CD4-positive, alpha-beta memory T cell (primary cell): ENCODE measurements around the gene EIF1B. TPM values are rescaled to one million over a fixed set of nuclear protein-coding genes. Genes with fewer than 3 reads are reported as not detected.

Source experiments
- CTCF ChIA-PET: fragments of 350-600 bp; sonication (Branson Sonifier 250); formaldehyde crosslinking; loops from one replicate; lab custom pipeline; 2021; ENCODE audit warnings: inconsistent platforms; ENCODE audit not compliant: partially characterized antibody; lab: Charles Lee
- POLR2A ChIA-PET: fragments of 350-600 bp; sonication (Branson Sonifier 250); formaldehyde crosslinking; loops from one replicate; lab custom pipeline; 2021; ENCODE audit not compliant: partially characterized antibody; lab: Charles Lee
- DNase-seq, 5 donors: peaks; one replicate each; pipeline versions ENCODE4 v3.0.0 to v3.0.0-alpha.2; 2020 to 2022; ENCODE audit warnings: mixed read lengths in 1 of 5
- H3K27ac ChIP-seq: one replicate; pipeline ENCODE4 v1.7.0; 2013; ENCODE audit warnings: low read depth, low read length
- H3K27me3 ChIP-seq: 2 replicates; pipeline ENCODE4 v1.7.0; 2013; ENCODE audit warnings: mild to moderate bottlenecking, low read length, moderate library complexity; ENCODE audit not compliant: insufficient read depth
- H3K36me3 ChIP-seq: 2 replicates; pipeline ENCODE4 v1.7.0; 2013; ENCODE audit warnings: mild to moderate bottlenecking, low read length, moderate library complexity; ENCODE audit not compliant: insufficient read depth
- H3K4me1 ChIP-seq: 2 replicates; pipeline ENCODE4 v1.7.0; 2013; ENCODE audit warnings: mild to moderate bottlenecking, low read length, moderate library complexity; ENCODE audit not compliant: insufficient read depth
- H3K4me3 ChIP-seq, 2 donors: one replicate each; pipeline ENCODE4 v1.7.0; 2013; ENCODE audit warnings: low read length in 2 of 2, mild to moderate bottlenecking in 1 of 2
- H3K9me3 ChIP-seq, 2 donors: one replicate each; pipeline ENCODE4 v1.7.0; 2013; ENCODE audit warnings: low read length in 2 of 2, control low read depth in 1 of 2; ENCODE audit not compliant: control insufficient read depth in 1 of 2
- H3K27ac Mint-ChIP-seq, 7 donors: one replicate each; pipeline ENCODE4 v1.8.0; 2020 to 2021; ENCODE audit warnings: mixed read lengths in 7 of 7, mild to moderate bottlenecking in 6 of 7, inconsistent platforms in 3 of 7, moderate library complexity in 3 of 7
- H3K27me3 Mint-ChIP-seq, 2 donors: one replicate each; pipeline ENCODE4 v1.8.0; 2020 to 2021; ENCODE audit warnings: mixed read lengths in 2 of 2
- H3K36me3 Mint-ChIP-seq, 2 donors: one replicate each; pipeline ENCODE4 v1.8.0; 2020 to 2021; ENCODE audit warnings: mixed read lengths in 2 of 2, inconsistent platforms in 1 of 2, mild to moderate bottlenecking in 1 of 2
- H3K4me1 Mint-ChIP-seq, 4 donors: one replicate each; pipeline ENCODE4 v1.8.0; 2020 to 2021; ENCODE audit warnings: mixed read lengths in 4 of 4, mild to moderate bottlenecking in 1 of 4
- H3K4me3 Mint-ChIP-seq, 8 donors: one replicate each; pipeline ENCODE4 v1.8.0; 2020 to 2021; ENCODE audit warnings: mixed read lengths in 8 of 8, mild to moderate bottlenecking in 7 of 8, moderate library complexity in 6 of 8, inconsistent platforms in 3 of 8
- H3K9me3 Mint-ChIP-seq, 8 donors: one replicate each; pipeline ENCODE4 v1.8.0; 2020 to 2021; ENCODE audit warnings: mixed read lengths in 8 of 8, mild to moderate bottlenecking in 5 of 8, inconsistent platforms in 3 of 8, moderate library complexity in 1 of 8
- intact Hi-C: fragments of 100-400 bp; cut with micrococcal nuclease; formaldehyde crosslinking; loops from one replicate; pipeline ENCODE4 v1.15.1; 2023
- polyA plus RNA-seq, 2 donors: library from polyadenylated mRNA; unstranded; fragments of 300-500 nt; fragmentation: Illumina TruSeq; gene quantifications; one replicate each; pipeline ENCODE4 v1.2.3, GENCODE V29; 2021
- total RNA-seq, 2 experiments: library from RNA; stranded (reverse); gene quantifications; one replicate each; pipeline ENCODE4 v1.2.3, GENCODE V29; 2021

EIF1B gene
- total and polyA plus RNA-seq, 4 experiments from 2014 or later = 36.5 to 61.2 (median 60.2) TPM

DNA sequence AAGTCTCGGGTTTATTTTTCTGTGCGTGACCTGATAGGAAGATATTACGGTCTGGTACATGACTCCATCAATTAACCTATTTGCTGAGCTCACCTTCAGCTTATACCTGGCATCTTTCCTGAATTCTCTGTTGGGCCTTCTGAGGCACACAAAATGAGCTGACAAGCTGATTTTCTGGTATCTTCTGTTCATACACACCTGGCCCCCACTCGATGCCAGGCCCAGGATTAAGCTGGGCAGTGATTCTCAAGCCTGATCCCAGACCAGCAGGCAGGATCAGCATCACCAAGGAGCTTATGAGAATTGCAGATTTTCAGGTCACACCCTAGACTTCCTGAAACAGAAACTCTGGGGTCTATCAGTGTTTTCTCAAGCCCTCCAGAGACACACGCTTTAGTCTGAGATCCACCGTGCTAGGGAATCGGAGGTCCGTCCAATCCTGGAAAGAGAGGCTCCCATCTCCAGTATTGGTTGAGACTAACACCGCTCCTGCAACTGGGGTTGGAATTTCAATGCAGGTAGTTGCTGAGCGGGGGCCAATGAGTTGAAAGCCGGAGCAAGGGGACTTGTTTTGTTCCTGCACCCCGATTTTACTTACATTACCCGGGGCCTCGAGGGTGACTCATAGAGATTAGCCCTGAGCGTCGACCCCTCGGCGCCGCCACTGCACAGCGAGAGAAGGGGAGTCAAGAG lies 636 bp upstream of the EIF1B start:
- H3K36me3 ChIP-seq = peaks cover 25% of the 10 kb centered on the region
- no peaks in the 10 kb centered on the region for H3K27me3 ChIP-seq
- ChIA-PET CTCF (interaction anchor here (0.8 to 3.9 kb wide), 15 partner anchors 8 to 1882 kb away, joined by 4 to 35 read pairs (median 5); partner anchors contain the start of gene ZNF620), POLR2A (interaction anchor here (0.6 to 3.6 kb wide), 13 partner anchors 8 to 1706 kb away, joined by 3 to 17 read pairs (median 5); partner anchors contain the start of genes CTNNB1, RPL14, ULK4 and ZNF619)
- peak overlapping the region; percentile 11 to 77 for H3K4me3 ChIP-seq
- Mint-ChIP-seq H3K4me3 (peak overlapping the region; percentile 98 to 100 (median 100)), H3K27ac (peak overlapping the region; percentile 99 to 100 (median 100)), H3K27me3 (no peaks in the 10 kb centered on the region), H3K4me1 (peaks cover 13 to 45% (median 25%) of the 10 kb centered on the region in 4 donors), H3K9me3 (no peaks in the 10 kb centered on the region), H3K36me3 (peaks cover 11 to 39% of the 10 kb centered on the region in 2 donors)
- no peak for DNase-seq
- H3K4me1 ChIP-seq = peaks cover 32% of the 10 kb centered on the region
- H3K27ac ChIP-seq = peak overlapping the region; percentile 95
- intact Hi-C loops = loop anchor here (1.0 to 2.0 kb wide), 8 partner anchors 144 to 1653 kb away; partner anchors contain the start of genes CTNNB1, RPL14, RPSA and SCN11A
- no peaks in the 10 kb centered on the region for H3K9me3 ChIP-seq

DNA sequence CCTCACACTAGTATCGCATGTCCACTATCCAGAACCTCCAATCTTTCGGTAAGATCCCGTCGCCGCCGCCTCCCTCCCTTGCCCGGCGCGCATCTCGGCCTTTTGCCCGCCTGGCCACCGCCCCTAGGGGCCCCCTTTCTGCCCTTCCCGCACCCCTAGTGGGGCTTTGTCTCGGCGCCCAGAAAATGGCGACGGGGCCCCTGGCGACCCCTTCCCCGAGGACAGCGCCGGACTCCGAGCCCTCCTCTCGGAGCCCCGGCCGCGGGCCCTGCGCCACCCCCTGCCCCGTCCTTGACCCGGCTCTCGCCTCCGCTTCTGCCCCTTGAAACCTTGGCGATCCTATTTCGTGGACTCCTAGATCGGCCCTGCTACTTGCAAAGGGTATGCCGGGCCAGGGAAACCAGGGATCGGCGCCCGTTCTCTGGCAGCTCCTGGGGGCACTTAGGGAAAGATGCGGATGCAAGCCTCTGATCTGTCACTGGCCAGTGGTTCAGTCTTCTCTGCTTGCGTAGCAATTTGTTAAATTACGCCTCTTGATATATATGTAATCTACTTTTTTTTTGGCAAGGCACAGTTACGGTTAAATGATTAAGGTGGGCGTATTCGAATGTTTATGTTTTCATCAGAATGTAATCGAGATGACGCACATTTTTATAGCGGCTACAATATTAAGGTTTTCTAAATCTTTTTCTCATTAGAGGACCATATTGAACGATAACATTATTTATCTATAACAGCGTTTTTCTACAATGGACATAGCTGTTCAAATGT lies 603 bp downstream of the EIF1B start:
- Mint-ChIP-seq H3K27ac (peak overlapping the region; percentile 99 to 100 (median 100)), H3K36me3 (peaks cover 11 to 49% of the 10 kb centered on the region in 2 donors), H3K4me3 (peak overlapping the region; percentile 98 to 100 (median 100)), H3K9me3 (no peaks in the 10 kb centered on the region), H3K27me3 (no peaks in the 10 kb centered on the region), H3K4me1 (peaks cover 13 to 48% (median 25%) of the 10 kb centered on the region in 4 donors)
- H3K36me3 ChIP-seq = peaks cover 33% of the 10 kb centered on the region
- POLR2A ChIA-PET = interaction anchor here (1.0 to 3.6 kb wide), 9 partner anchors 10 to 1652 kb away, joined by 3 to 17 read pairs (median 6); partner anchors contain the start of genes CTNNB1, RPL14, ULK4 and ZNF619
- H3K9me3 ChIP-seq = no peaks in the 10 kb centered on the region
- H3K27me3 ChIP-seq = no peaks in the 10 kb centered on the region
- DNase-seq = peak; percentile 29 to 50 (median 39)
- intact Hi-C loops = loop anchor here (1.0 to 10.0 kb wide), 9 partner anchors 143 to 1652 kb away; partner anchors contain the start of genes CTNNB1, RPL14, RPSA and SCN11A
- CTCF ChIA-PET = interaction anchor here (3.9 kb wide), 1 partner anchor 119 kb away, joined by 35 read pairs; no protein-coding TSS in a partner anchor
- H3K4me1 ChIP-seq = peaks cover 32% of the 10 kb centered on the region
- peak overlapping the region; percentile 95 for H3K27ac ChIP-seq
- peak overlapping the region; percentile 68 to 77 for H3K4me3 ChIP-seq

DNA sequence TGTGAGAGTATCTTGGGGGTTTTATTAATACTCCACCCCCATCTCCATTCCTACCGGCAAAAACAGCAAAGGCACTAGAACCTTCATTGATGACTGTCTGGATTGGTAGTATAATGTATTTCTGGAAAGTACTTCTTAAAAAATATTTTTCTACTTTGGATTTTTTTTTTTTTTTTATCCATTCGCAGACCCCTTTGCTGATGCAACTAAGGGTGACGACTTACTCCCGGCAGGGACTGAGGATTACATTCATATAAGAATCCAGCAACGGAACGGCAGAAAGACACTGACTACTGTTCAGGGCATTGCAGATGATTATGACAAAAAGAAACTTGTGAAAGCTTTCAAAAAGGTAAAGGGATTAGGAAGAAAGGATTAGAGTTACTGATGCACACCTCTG lies 1.2 kb downstream of the EIF1B start:
- Mint-ChIP-seq H3K9me3 (no peaks in the 10 kb centered on the region), H3K4me1 (peaks cover 13 to 48% (median 25%) of the 10 kb centered on the region in 4 donors), H3K27ac (peak overlapping the region; percentile 99 to 100 (median 100)), H3K4me3 (peak overlapping the region; percentile 98 to 100 (median 100)), H3K36me3 (peaks cover 11 to 49% of the 10 kb centered on the region in 2 donors), H3K27me3 (no peaks in the 10 kb centered on the region)
- H3K27me3 ChIP-seq = no peaks in the 10 kb centered on the region
- intact Hi-C loops = loop anchor here (10.0 kb wide), 1 partner anchor 804 kb away; no protein-coding TSS in a partner anchor
- peak overlapping the region; percentile 95 for H3K27ac ChIP-seq
- peak in 1 of 5 donors; percentile 5 for DNase-seq
- ChIA-PET CTCF (interaction anchor here (3.9 kb wide), 1 partner anchor 119 kb away, joined by 35 read pairs; no protein-coding TSS in a partner anchor), POLR2A (interaction anchor here (1.1 to 3.6 kb wide), 3 partner anchors 195 to 889 kb away, joined by 3 to 17 read pairs (median 10); partner anchors contain the start of genes CTNNB1, ZNF620 and ZNF621)
- peaks cover 32% of the 10 kb centered on the region for H3K4me1 ChIP-seq
- H3K9me3 ChIP-seq = no peaks in the 10 kb centered on the region
- H3K36me3 ChIP-seq = peaks cover 33% of the 10 kb centered on the region
- H3K4me3 ChIP-seq = peak overlapping the region; percentile 68 to 77

DNA sequence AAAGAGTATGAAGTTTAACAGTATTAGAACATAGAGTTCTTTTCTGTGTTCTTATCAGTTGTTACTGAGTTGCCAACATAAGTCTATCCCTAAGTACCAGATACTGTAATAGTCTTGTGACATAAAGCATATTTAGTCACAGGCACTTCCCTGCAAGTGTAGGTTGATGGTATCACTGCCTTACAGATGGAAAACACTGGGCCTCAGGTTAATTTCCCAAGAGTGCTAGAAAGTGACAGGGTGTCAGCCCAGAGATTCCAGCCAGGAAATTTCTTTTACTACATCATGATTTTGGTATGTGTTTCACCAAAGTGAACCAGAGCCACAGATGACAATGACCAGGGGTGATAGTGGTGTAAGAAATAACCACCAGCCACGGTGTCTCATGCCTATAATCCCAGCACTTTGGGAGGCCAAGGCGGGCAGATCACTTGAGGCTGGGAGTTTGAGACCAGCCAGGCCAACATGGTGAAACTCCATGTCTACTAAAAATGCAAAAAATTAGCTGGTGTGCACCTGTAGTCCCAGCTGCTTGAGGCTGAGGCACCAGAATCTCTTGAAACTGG lies 3.2 kb downstream of the EIF1B start:
- ChIA-PET CTCF (interaction anchor here (1.3 to 9.6 kb wide), 2 partner anchors 13 to 121 kb away, joined by 3 to 199 read pairs; no protein-coding TSS in a partner anchor), POLR2A (interaction anchor here (0.5 to 1.1 kb wide), 3 partner anchors 108 to 1799 kb away, joined by 3 read pairs; no protein-coding TSS in a partner anchor)
- H3K4me1 Mint-ChIP-seq = peaks cover 16 to 53% (median 26%) of the 10 kb centered on the region in 4 donors
- H3K9me3 Mint-ChIP-seq = no peaks in the 10 kb centered on the region
- H3K36me3 Mint-ChIP-seq = peaks cover 11 to 52% of the 10 kb centered on the region in 2 donors
- H3K4me1 ChIP-seq = peaks cover 32% of the 10 kb centered on the region
- no peaks in the 10 kb centered on the region for H3K27me3 Mint-ChIP-seq
- peak overlapping the region in 1 of 8 donors; percentile 25 for H3K4me3 Mint-ChIP-seq
- H3K4me3 ChIP-seq = no peak overlapping the region
- no peak for DNase-seq
- H3K36me3 ChIP-seq = peaks cover 33% of the 10 kb centered on the region
- no peaks in the 10 kb centered on the region for H3K9me3 ChIP-seq
- no peaks in the 10 kb centered on the region for H3K27me3 ChIP-seq
- peak overlapping the region in 5 of 7 donors; percentile 1 to 100 (median 50) for H3K27ac Mint-ChIP-seq
- intact Hi-C loops = loop anchor here (10.0 kb wide), 1 partner anchor 802 kb away; no protein-coding TSS in a partner anchor
- no peak overlapping the region for H3K27ac ChIP-seq

DNA sequence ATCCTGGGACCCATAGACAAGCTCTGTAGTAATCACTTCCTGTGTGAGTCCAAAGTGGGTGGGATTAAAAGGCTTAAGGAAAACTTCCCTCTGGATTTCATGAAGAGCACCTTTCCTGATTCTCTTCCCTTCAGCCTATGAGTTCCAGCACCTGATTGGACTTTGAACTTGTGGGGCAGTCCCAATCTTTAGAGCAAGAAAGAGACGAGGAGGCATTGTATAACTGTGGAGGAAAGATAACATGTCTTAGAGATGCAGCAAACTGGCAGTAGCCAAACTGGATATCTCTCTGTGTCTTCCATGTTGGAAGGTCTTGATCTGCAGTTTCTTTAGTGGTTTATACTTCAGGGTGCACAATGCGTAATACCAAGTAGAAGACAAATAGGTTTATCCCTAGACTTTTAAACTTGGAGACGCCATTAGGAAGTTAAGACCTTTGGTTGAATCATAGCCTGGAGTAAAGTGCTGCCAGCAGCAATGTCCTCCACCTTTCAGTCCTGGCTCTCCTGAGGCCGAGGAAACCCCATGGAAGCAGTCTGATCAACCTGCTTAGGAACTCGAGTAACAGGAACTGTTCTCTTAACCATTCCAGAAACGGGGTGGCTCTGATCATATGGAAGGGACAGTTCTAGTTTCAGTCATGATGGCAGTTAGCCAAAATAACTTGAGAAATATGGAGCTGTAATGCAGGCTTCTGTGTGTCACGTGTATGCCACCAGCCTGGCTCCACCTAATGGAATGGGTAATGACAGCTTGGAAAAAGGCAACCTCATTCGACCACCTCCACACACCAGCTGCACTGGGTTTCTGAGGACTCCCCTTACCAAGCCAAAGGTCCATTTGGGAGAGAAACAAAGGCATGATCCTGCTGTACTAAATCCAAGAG lies 4.7 kb downstream of the EIF1B start:
- H3K36me3 Mint-ChIP-seq = peaks cover 11 to 50% of the 10 kb centered on the region in 2 donors
- ChIA-PET CTCF (interaction anchor here (1.3 to 9.6 kb wide), 2 partner anchors 11 to 123 kb away, joined by 3 to 199 read pairs; no protein-coding TSS in a partner anchor), POLR2A (interaction anchor here (1.3 kb wide), 1 partner anchor 121 kb away, joined by 3 read pairs; no protein-coding TSS in a partner anchor)
- peaks cover 33% of the 10 kb centered on the region for H3K36me3 ChIP-seq
- H3K4me1 Mint-ChIP-seq = peaks cover 14 to 45% (median 20%) of the 10 kb centered on the region in 4 donors
- H3K4me3 ChIP-seq = no peak overlapping the region
- intact Hi-C loops = loop anchor here (10.0 kb wide), 1 partner anchor 801 kb away; no protein-coding TSS in a partner anchor
- DNase-seq = no peak
- no peaks in the 10 kb centered on the region for H3K27me3 ChIP-seq
- H3K27me3 Mint-ChIP-seq = no peaks in the 10 kb centered on the region
- H3K4me1 ChIP-seq = peaks cover 24% of the 10 kb centered on the region
- H3K9me3 Mint-ChIP-seq = no peaks in the 10 kb centered on the region
- no peak overlapping the region for H3K4me3 Mint-ChIP-seq
- no peak overlapping the region for H3K27ac ChIP-seq
- H3K27ac Mint-ChIP-seq = peak overlapping the region; percentile 20 to 100 (median 50)
- no peaks in the 10 kb centered on the region for H3K9me3 ChIP-seq
